ENCODE data around the gene PDE7B.
"Not testable (repeated sequence)": the region's sequence is repeated elsewhere in the genome, so short reads cannot be mapped to it uniquely, and the experiment has no call there.

PDE7B gene

DNA sequence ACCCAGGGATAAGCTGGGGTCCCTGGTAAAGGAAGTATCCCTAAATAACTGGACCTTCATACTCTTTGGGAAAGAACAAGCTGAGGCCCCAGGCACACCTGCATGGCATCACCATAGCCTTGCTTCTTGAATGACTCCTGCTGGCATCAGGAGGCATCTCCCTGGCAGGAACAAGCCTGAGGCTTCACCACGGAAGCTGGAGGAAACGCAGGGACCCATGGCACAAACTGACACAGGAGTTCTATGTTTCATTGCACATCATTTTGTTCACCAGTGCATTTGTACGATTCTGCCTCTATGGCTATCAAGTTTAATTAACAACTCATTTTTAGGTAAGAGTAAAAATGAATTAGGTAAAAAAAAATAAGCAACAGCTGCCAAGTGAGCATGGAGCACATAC lies 619 bp upstream of the PDE7B start:
- DNase-seq: no peak

DNA sequence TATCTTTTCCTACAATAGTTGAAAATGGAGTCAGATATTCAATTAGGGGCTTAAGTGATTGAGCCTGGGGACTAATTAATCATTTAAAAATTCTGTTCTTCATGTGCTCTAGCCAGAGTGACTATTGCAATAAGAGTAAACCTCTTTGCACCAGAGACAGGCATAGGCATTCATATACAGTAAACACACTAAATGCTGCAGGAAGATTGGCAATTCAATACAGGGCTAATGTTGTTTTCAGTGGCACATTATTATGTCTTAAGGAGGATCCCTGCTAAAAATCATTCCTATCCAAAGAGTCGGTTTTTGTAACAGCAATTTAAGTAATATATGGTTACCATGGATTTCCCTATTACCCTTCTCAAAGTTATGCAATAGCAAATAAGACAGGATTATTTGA lies 1.2 kb downstream of the PDE7B start:
- DNase-seq: no peak

DNA sequence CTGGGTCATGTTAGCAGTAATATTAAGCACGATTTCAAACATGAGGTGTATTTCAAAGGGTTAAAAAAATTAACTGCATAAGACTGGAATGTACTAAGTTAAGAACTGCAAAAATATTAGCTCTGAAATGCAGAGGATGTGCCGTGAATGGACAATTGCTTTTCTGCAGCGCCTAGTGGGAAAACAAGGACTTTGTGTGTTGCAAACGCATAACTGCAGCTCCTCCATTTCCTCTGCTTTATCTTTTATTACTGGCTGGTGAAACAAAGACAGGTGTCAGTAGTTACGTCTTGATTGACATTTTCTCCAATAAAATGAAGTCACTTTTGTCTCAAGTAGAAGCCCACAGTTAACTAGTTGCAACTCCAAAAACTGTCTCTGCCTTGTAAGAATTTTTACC lies 1.7 kb downstream of the PDE7B start:
- no peak for DNase-seq

DNA sequence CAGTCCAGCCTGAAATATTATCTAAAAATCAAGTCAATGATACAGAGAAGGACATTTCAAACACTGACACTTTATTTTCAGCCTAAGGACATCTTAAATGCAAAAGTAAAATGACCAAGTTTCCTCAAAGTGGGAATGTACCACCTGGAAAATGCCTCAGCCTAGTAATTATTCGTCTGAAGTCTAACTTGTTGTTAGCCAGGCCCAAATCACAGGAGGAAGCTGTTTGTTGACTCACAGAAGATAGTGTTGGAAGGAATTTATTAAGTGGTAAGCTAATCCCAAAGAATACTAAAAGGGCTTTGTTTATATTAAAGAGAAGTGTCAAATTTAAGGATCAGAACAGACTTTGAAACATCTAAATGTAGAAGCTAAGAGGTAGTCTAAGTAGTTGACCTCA lies 2.5 kb downstream of the PDE7B start:
- no peak for DNase-seq

DNA sequence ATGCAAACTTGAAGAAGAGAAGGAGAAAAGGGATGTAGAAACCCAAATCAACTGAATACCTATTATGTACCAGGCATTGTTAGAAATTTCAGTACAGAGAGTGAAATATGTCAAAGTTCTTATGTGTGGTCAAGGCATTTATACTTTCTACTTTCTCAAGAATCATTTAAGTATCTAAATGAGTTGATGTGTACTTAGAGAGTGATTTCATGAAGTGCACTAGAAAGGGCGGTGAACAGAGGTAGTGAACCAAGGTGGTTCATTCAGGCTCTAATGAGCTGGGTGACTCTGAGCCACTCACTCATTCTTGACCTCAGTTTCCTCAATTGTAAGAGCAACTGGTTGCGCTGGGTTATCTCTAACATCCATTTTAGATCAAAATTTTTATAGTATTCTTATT lies 3.3 kb downstream of the PDE7B start:
- DNase-seq: no peak

DNA sequence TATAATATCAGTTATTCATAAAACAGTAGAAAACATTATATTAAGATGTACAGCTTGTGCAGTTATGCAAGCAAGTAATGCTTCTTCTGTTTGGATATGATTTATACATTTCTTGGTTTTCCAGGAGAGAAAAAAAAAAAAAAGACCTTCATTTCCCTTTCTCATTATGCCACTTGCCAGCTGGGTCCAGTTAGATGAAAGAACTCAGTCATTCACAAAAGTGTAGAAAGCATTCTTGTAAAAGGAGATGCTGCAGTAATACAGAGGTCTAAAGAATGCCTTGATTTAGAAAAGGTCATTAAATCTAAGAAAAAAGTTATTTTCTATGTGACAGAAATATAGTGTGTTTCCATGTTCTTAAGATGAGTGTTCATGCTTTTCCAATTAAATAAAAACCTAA lies 7.4 kb downstream of the PDE7B start:
- DNase-seq: no peak

DNA sequence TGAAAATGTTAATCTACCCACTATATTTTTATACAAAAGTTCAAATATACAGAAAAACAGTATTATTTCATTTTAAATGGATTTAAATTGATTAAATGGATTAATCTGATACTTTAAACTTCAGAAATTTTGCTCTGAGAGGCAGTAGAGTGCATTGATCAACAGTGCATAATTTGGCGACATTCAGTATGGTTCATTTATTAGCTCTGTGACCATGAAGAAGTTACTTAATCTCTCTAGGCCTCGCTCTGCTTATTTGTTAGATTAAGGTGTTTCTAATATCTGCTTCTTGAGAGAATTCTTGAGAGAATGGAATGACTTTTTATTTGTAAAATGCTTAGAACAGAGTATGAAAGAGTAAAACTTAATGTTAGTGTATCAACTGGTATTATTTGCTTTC lies 8.9 kb downstream of the PDE7B start:
- DNase-seq: no peak

DNA sequence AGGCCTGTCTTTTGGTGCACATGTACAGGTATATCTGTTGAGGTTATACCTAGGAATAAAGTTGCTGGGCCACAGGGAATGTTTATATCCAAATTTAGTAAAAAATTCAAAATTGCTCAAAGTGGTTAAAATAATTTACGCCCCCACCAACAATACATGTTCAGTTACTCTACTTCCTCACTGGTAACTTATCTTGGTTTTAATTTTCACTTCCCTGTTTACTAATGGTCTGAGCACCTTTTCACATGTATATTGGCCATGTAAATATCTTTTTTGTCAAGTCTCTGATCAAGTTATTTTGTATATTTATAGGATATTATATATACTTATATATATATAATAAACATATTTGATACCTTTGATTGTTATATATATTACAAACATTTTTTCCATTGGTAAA lies 9.7 kb downstream of the PDE7B start:
- no peak for DNase-seq

DNA sequence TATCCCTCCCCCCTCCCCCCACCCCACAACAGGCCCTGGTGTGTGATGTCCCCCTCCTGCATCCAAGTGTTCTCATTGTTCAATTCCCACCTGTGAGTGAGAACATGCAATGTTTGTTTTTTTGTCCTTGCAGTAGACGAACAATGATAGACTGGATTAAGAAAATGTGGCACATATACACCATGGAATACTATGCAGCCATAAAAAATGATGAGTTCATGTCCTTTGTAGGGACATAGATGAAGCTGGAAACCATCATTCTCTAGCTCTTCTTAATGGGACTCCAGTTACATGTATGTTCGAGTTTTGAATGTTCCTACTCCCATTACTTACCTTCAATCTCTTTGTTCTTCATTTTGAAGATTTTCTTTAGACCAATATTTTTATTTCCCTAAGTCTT lies 13.4 kb downstream of the PDE7B start:
- not testable (repeated sequence) for DNase-seq

DNA sequence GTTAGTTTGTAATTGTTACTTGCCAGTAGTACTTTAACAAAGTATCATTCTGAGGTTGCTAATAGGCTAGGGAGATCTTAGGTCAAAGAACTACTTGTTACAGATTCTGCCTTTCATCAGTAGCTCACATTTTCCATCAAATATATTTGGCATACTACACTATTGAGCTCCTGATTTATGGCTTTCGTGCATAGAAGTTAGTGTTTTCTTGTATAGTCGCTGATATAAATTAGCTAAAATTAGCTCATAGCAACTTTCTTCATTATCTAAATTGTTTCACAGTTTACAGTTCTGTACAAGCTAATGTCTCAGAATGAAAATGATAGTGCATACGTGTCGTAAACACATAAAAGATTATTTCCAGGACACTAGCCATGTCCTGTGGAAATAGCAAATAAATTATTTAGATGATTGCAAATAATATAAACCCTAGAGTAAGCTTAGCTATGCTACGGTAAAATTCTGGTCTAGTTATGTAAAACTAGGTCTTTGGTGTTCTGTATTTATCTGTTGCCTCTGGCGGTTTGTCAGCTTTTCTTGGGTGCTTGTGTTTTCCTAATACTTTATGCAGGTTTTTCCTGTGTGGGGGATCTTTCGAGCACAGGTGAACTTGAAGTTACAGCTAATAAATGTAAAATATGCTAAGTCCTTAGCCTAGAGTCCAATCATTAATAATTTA lies 15.1 kb downstream of the PDE7B start:
- no peak for DNase-seq

DNA sequence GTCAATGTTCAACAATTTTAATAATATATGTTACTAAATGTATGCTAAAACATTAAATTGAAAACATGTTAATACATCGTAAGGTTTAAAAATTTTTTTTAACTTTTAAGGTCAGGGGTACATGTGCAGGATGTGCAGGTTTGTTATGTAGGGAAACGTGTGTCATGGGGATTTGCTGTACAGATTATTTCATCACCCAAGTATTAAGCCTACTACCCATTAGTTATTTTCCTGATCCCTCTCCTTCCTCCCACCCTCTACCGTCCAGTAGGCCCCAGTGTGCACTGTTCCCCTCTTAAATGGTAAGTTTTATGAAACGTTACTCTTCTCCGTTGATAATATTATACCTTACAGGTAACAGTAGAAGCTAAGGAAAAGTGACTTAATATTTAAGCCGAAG lies 15.8 kb downstream of the PDE7B start:
- no peak for DNase-seq

DNA sequence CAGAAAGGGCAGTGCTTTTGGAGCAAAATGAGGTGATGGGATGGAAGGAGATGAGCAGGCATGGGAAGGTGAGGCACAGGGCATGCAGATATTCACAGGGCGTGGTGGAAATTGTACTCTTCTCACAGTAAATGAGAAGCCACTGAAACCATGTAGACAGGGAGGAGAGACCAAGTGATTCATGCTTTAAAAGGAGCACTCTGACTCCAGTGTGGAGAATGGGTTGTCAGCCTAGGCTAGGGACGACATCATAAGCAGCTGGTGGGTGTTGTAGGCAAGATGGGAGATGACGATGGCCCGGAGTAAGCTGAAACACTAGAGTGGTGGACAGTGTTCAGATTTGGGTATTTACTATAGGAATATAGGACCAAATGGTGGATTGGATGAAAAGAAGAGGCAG lies 18.4 kb downstream of the PDE7B start:
- DNase-seq: peak; percentile 29

DNA sequence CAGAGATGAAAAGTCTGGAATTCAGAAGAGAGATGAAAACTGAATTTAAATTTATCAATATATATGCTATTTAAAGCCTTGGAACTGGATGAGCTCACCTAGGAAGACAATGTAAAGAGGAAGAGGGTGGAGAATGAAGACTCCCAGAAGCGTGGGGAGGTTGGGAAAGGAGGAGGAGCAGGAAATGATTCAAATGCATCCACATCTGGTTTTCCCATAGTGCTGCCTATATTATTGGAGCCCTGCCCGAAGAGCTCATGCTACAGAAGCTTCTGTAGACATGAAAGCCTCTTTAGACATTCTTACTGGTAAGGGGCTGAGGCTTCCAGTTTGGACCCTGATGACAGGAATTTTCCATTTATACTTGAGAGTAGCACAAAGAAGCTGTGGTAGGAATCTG lies 19.2 kb downstream of the PDE7B start:
- no peak for DNase-seq

DNA sequence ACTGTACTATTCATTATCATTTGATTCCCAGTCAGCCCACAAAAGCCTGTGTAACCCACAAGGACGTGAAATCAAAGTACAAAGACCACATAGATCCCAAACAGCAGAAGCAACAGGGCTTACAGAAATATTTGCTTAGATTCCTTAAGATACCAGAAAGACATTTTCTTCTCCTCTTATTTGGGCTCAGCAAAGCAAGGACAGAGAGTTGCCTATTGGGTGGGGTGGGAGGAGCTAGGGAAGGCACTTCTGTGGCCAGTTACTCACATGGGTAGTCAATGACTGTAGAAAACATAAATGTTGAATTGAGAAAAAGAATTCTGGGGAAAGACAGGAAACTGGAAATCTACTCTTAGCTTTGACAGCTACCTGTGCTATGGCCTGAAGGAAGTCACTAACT lies 19.8 kb downstream of the PDE7B start:
- DNase-seq: no peak

DNA sequence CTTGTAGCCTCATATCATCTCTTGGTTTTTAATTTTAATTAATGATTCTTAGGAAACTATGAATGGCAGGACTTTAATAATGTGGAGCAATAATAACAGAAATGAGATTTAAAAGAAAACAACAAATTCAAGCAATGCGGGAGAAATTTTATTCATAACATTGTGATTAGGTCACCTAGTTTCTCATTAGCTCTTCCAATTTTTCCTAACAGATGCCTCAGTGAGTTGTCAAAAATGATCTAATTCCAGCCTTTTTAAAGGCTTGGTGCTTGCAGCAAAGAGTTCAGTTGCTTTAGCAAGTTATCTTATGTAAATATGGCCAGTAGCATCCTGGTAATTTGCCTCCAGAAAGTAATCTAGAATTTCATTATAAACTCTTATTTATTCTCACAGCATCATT lies 20.4 kb downstream of the PDE7B start:
- no peak for DNase-seq

DNA sequence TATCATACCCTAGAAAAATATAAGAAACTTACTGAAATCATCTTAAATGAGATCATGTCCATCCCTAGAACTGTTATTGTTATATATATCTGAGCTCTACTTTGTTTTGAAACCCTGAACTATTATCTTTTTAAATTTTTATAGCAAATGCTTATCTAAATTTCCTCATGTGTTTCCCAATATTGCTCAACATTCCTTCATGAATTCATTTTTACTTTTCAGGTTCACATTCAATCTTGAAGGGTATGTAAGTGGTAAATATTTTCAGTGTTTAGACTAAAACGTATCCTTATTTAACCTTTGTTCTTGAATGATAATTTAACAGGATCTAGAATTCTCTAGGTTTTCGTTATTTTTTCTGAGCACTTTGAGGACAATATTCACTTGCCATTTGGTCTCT lies 23.9 kb downstream of the PDE7B start:
- no peak for DNase-seq

DNA sequence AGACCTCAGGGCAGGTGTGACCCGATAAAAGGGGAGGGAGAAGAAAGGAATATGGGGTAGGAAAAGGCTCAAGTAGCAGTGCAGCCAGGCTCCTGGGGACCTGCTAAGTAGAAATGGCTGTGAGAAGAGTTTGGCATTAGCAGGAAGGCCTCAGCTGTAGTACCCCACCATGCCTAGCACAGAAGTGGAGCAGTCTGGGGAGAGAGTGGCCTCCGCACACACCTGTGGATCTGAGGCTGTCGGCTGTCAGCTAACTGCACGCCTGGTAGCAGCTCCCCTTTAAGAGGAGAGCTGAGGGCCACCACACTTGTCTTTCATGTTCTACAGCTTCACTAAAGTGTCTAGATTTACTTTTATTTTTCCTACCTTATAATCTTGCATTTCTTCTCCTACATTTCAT lies 24.6 kb downstream of the PDE7B start:
- no peak for DNase-seq

DNA sequence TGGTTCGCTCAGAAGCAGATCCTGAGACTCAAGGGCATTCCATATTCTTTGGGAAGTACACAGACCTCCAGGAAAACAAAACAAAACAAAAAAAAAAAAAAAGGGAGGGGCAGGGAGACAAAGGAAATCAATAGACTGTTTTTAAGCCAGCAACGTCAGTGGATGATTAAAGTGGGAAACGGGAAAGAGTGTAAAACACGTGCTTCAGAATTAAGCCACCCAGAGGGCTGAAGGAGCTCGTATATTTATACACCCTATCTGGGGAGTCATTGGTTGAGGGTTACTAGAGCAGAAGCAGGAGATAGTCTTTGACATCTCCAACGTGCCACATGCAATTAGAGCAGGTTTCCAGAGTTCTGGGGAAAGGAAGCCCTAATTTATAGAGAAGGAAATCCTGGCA lies 26.2 kb downstream of the PDE7B start:
- no peak for DNase-seq

DNA sequence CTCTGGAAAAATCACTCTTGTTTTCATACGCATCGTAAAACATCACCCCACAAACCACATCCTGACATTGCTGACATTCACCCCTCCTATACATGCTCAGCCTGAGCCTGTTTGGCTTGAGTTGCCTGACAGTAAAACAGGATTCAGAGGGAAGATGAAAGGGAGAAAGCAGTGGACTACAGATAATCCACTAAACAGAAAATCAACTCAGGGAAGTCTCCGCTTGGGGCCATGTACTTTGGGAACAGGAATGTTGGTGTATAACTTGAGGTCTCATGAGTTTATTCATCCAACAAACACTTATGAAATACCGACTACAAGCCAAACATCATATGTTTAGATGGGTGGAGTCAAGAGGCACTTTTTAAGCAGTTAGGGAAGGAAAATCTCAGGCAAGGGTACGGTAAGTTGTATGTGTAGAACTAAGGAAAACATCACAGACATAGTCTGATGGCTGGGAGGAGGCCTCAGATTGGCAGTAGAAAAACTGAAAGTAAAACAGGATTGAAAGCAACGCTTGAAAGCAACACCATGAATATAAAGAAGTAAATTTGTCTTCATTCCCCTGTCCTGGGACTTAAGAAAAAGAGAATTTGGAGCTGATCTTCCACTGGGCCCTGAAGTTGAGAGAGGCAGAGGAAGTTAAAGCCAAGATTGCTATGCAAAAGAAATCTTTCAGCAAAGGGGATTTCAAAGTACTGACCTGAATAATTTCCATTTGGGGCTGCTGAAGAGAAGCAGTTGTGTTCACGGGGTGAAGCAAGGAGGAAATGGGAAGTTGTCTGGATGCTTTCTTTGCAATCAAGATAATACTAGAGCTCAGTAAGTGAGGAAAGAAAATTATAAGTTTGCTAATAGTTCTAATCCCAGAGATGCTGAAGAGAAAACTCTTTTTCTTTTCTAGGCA lies 28.8 kb downstream of the PDE7B start:
- peak; percentile 51 for DNase-seq

DNA sequence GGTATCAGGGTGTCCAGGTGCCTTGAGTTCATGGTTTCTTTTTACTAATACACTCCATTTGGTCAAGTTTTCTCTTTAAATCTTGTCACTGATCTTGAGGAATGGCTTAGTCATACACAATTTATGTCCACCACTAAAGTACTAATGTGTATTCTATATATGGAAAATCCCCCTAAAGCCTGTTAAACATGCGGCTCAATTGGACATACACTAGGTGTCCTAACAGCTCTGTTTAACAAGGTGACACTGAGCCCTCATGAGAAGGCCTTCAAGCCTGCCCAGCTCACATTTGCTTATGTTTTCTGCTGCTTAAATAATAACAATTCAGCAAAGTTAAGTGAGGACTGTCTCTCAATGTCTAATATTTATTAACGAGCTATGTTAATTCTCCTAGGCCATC lies 31.5 kb downstream of the PDE7B start:
- DNase-seq: no peak

DNA sequence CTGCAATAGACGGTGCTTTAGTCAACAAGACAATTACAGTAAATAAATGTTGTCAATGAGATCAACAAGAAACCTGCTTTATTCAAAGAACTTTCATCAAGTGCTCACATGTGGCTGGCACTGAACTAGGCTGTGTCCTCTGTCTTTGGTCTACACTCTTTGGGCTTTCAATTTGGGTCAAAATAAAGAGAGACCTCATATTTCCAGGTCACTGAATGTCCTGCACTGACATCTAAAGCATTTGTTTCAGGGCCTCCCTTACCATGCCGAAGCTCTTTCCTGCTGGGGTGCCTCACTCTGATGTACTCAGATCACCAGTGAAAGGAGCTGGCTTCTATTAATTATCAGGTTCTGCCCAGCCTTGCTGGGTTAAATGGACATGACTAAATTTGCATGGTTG lies 32.0 kb downstream of the PDE7B start:
- no peak for DNase-seq

DNA sequence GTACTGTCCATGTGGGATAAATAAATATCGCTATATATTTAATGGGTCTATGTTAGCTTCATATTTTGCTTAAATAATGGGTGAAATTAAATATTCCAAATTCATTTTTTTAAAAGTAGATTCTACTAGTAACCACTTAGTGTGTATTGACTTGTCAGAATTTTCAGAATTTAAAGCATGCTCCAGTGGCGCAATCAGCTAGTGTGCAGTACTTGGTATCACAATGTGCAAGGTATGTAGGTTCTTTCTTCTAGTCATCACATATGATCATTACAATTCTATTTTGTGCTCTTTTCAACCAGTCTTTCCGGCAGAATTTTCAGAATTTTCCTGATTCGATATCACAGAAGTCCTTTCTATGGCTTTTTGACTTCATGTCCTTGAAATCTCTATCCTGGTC lies 32.6 kb downstream of the PDE7B start:
- DNase-seq: no peak

DNA sequence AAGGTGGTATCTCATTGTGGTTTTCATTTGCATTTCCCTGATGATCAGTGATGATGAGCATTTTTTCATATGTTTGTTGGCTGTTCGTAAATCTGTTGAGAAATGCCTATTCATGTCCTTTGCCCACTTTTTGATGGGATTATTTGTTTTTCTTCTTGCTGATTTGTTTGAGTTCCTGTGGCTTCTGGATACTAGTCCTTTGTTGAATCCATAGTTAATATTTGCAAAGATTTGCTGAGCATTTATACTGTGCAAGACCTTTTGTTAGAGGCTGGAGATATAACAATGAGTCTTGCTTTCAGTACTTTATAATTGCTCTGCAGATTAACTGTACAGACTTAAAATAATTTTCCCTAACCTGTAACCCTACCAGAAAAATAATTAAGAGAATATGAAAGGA lies 35.6 kb downstream of the PDE7B start:
- DNase-seq: no peak

DNA sequence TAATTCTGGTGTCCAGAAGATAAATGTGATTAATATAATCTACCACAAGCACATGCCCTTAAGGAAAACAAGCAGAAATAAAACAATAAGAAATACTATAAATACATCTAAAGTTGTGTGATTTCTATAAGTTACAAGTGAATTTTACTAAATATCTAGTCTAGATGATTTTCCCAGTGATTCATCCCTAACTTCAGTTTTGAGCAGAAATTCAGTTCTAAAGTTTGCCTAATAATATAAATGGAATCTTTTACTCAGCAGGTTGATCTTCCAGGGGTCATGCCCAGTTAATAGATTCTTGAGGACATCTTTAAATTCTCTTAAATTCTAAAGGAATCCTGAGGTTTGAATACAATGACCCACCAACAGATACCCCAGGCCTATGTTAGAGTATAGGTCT lies 37.3 kb downstream of the PDE7B start:
- DNase-seq: no peak

DNA sequence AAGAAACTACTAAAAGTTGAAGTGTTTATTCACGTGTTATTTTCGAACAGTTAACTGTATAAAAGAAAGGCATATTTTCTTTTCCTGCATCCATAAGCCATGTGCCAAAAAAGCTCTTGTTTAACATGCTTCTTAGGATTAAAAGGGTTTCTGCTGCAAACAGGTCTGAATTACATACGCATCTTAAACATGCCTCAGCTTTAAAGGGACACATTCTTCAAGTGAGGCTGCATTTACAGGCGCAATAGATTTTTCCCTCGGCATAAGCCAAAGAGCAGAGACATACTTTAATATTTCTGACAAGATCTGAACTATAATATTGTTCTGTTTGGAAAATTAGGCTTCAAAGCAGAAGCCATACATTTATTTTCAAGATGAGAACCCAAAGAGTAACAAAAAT lies 39.4 kb downstream of the PDE7B start:
- DNase-seq: no peak

Data from activated CD4-positive, alpha-beta T cell treated with anti-CD3 and anti-CD28 coated beads for 48 hours (primary cell).